HG02970 (cell line): ENCODE measurements around the gene ERC2.

ENCODE experiments used
- ATAC-seq: cut with Tn5 transposase; IDR thresholded peaks from one replicate; pipeline ENCODE4 v1.9.1; 2021; ENCODE audit warnings: mild to moderate bottlenecking, moderate library complexity, moderate number of reproducible peaks; ENCODE audit not compliant: unreplicated experiment, low FRiP score

The ERC2 gene

DNA sequence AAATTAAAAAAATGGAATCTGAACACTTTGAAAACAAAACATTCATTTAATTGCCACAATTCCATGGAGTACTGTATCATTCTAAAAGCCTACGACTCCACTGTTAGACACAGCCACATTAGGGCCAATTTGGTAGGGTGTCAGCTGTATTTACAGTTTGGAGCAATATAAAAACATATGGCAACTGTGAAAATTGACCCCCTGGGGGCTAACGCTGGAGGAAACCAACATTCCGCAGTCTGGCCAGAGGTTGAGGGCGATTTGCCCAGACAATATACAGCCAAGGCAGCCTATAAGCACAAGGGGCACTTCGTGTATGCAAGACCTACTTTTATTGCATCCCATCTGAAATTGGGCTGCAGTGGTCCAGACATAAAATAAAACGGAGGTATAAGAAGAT lies 504.7 kb downstream of the ERC2 start:
- no peak for ATAC-seq

DNA sequence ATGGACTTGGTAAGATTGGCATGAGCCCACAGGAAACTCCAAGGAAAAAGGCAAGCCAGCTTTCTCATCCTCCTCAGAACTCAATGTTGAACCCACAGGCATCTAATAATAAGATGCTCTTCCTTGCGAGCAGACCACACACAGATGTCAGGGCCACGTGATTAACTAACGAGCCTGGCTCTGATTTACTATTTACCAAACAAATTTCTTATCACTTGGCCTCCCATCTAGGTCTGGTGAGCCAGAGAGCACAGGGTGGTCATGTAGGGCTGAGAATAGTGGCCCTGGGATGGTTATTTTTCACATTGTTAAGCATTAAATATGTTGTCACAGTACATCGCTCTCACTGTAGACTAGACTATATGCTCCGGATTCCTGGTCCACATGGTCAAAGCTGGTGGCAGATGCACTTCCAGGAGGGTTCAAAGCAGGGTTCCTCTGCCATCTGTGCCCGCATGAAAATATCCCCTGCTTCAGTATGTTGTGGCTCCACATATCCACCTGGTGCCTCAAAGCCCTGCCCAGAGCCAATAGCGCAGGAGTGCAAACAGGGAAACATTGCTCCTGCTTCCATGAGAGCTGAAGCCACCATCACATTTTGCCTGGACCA lies 508.7 kb downstream of the ERC2 start:
- ATAC-seq, result no peak

- ATAC-seq, result no peak
Observed at GRCh38 chr3:55958605-55959004, 509.7 kb downstream of the ERC2 start.

- ATAC-seq, result no peak
Observed at GRCh38 chr3:55955891-55956477, 512.3 kb downstream of the ERC2 start.

GRCh38 chr3:55951388-55951787 lies 516.9 kb downstream of the ERC2 start:
- ATAC-seq, result no peak

DNA sequence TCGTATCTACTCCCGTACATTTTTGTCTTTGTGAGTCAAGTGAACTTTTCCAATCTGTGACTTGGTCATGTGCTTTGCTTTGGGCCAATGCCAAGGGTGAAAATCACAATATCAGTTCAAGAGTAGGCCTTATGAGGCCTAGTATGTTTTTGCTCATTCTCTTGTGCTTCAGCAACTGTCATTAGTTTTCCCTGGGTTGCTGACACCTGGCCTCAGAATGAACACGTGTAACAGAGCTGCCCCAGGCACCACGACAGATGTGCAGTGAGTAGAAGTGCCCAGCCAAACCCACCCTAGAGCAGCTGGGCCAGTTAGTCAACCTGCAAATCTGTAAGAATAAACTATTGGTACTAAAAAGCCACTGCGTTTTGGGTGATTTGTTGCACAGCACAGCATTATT lies 520.9 kb downstream of the ERC2 start:
- ATAC-seq, result no peak

GRCh38 chr3:55946574-55947160 lies 521.6 kb downstream of the ERC2 start:
- no peak for ATAC-seq

DNA sequence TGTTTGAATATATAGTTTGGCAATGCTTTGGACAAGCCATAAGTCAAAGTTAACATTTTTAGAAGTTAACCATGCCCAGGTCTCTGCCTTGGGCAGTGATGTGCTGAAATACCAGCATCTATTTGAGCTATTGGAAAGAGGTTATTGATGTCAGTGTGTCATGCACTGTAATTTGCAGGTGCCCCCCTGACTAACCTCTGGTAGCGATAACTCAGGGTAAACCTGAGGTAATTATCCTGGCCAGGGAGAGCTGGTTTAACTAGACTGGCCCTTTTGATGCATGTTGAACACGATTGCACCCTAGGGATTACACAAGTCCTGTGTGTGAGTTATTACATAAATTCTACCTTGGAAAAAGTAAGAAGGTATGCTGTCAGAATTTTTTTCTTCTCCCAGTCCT lies 525.4 kb downstream of the ERC2 start:
- no peak for ATAC-seq

DNA sequence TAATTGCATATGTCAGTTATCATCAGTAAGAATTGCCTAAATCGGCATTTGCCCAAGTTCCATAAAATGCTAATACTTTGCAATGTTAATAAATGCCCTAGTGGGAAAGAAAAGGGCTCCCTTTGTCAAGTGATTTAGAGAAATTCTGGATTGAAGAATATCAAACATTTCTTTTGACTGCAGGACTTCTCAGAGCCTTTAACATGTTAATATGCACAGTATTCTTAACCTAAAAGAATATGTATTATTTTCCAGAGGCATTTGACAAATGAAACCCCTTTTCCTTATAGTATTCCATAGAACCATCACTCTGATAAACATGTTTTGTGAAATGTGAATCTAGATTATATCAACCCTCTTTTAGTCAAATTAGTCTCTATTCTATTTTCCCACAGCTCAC lies 529.0 kb downstream of the ERC2 start:
- ATAC-seq, result no peak

DNA sequence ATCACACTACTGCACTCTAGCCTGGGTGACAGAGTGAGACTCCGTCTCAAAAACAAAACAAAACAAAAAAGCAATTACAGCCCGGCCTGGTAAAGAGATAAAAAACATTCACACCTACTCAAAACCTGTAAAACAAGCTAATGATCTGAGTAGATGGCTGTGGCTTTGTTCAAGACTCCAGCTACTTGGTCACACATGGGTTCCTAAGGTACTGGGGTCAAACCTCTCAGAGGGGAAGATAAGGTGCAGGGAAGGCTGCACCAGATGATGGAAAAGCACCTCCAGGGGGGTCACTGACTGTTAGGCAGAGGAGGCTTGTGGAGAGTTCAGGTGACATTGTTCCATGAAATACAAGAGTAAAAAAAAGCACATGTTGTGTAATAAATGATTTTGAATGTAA lies 531.0 kb downstream of the ERC2 start:
- ATAC-seq, result no peak

DNA sequence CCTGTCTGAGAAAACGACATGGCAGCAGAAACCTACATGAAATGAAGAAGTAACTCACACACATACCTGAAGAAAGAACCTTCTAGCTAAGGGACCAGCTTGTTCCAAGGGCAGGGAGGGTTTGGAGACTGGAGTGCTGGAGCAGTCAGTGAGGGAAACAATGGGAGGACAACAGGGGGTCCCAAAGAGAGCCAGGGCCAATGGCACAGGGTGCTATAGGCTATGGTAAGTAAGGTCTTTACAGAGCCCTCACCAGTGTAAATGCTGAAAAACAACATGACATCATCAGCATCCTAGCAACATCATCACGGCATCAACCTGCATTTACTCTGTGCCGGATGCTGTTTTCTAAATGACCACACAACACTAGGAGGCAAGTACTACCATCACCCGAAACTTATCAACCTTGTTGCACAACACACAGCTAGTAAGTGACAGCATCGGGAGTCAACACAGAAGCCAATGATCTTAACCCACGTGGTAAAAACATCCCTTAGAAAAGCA lies 531.7 kb downstream of the ERC2 start:
- no peak for ATAC-seq

GRCh38 chr3:55935241-55935640 lies 533.0 kb downstream of the ERC2 start:
- ATAC-seq, result no peak

DNA sequence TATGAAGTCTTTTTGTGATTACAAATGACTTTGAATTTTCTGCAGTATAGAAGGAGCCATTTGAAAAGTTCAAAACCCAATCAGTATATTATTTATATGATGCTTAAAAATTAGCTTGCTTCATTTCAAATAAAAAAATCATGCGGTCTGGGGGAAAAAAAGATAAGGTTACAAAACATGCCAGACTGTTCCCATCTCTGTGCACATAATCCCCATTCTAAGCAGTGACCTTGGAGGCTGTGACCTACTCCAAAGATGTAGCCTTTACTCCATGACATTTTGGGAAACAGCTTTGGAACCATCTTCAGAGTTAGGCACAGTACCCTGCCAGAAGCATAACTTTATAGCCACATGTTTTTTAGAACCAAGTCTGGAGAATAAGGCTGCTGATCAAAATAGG lies 533.5 kb downstream of the ERC2 start:
- no peak for ATAC-seq

- no peak for ATAC-seq
Observed at GRCh38 chr3:55929154-55929869, 539.0 kb downstream of the ERC2 start.

DNA sequence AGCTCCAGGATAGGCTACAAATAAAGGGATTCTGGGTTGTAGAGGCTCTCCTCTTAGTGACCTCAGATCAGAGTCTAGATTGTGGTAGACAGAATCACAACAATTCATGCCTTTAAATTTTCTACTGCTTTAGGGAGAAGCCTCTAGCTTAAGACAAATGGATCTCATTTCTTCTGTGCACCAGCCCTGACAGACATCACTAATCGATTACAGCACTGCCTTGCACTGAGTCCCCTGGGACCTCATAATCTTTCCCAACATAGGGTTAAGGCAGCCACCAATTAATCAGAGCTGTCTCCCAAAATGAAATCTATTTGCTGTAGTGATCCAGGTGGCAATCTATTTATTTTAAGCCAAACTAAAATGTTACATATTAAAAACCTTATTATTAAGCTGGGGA lies 544.6 kb downstream of the ERC2 start:
- ATAC-seq, result no peak

- no peak for ATAC-seq
Observed at GRCh38 chr3:55923207-55923606, 545.1 kb downstream of the ERC2 start.

DNA sequence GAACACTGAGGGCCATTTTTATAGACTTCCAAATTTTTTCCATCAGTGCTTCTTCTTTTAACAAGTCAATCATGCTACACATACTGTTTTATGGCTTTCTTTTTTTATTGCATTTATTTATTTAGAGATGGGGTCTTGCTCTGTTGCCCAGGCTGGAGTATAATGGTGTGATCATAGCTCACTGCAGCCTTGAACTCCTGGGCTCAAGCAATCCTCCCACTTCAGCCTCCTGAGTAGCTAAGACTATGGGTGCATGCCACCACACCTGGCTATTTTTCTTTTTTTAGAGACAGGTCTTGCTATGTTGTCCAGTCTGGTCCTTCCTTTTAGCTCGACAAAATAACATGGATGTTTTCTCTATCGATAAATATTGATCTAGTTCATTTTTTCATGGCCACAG lies 555.4 kb downstream of the ERC2 start:
- ATAC-seq, result no peak

DNA sequence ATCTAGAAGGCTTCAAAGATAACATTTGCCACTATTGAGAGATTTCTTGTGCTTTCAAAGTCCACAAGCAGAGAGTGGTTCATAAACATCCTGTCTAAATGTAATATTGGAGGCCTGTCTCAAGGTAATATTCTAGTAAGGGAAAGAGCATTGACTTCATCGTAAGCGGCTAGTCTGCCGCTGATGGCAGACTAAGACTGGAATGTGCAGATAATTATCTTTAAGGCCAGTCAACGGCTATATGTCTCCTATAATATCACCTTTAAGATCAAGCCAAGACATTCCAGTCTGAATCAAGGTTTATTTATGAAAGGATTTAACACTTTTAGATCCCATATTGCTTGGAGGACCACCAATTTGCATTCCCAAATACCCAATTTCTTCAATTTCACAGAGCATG lies 557.0 kb downstream of the ERC2 start:
- ATAC-seq, result no peak

DNA sequence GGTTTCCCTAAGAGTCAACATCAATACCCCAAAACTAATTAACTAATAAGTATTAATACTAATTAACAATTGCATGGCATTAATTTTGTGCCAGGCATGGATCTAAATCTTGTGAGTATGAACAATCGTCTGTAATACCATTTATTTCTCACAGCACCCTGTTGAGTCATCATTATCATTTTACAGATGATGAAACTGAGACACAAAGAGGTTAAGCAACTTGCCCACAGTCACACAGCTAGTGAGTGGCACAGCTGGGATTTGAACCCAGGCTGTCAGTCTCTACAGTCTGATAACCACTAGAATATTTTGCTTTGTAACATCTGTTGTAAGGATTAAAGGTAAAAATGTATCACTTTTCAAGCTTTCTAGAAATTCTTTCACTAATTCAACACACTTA lies 557.7 kb downstream of the ERC2 start:
- no peak for ATAC-seq

GRCh38 chr3:55909373-55909772 lies 558.9 kb downstream of the ERC2 start:
- ATAC-seq, result no peak

- ATAC-seq, result no peak
Observed at GRCh38 chr3:55907616-55908015, 560.7 kb downstream of the ERC2 start.

DNA sequence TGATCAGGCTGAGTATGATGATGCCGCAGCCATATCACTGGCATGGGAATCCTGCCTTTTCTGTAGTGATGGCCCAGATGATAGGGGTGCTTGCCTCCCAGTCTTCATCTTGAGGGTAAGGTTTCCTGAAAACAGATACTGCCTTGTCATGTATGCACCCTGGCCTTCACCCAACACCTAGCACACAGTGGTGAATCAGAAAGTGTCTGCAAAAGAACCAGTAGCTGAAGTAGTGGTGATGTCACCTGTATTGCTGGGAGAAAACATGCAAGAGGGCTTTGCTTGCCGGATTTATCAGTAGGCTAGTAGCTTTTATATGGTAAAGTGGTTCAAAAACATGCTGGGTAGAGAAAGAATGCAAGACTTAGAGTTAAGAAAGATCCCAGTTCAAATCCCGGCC lies 561.4 kb downstream of the ERC2 start:
- ATAC-seq, result no peak
